Measurements from ENCODE around the gene MLX.

The MLX gene

DNA sequence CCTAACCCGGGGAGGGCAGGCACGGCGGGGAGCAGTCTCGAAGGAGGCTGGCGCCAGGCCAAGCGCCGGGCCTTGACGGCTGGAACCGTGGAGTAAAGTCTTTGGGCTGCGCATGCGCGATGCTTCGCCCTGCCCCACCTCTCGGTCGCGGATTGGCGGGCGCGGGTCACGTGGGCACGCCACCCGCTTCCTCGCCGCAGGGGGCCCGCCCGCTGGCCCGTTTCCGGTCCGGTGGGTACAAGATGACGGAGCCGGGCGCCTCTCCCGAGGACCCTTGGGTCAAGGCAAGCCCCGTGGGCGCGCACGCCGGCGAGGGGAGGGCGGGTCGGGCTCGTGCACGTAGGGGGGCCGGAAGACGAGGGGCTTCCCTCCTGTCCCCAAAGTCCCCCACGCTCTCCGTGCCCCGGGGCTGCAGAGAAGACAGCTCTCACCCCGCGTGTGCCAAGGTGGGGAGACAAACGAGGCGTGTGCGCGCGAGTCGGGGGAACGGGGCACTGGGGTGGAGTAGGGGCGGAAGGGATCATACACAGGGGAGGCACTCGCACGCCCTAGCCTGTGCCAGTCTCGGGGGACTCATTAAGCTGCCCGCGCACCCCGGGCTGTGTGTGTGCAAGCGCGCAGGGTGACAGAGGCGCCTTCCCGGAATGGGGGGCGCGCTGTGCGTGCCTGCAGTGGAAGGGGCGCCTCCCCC, at the start of gene MLX:
Gene MLX (plus strand): TSS at position 218 of the 691 bp plus-strand sequence. CDS start 25 bp downstream, at position 243.
- H3K27ac ChIP-seq = peak within 1 kb of the TSS; percentile 82
- no peak for TF ChIP-seq CTCF (conservative IDR thresholded peaks at IDR 0.05)

- H3K27ac ChIP-seq = no peak overlapping the region
- TF ChIP-seq CTCF (conservative IDR thresholded peaks at IDR 0.05) = peak; percentile 83
These were observed 49.4 kb upstream of the MLX start for GRCh38 chr17:42517516-42517915.

DNA sequence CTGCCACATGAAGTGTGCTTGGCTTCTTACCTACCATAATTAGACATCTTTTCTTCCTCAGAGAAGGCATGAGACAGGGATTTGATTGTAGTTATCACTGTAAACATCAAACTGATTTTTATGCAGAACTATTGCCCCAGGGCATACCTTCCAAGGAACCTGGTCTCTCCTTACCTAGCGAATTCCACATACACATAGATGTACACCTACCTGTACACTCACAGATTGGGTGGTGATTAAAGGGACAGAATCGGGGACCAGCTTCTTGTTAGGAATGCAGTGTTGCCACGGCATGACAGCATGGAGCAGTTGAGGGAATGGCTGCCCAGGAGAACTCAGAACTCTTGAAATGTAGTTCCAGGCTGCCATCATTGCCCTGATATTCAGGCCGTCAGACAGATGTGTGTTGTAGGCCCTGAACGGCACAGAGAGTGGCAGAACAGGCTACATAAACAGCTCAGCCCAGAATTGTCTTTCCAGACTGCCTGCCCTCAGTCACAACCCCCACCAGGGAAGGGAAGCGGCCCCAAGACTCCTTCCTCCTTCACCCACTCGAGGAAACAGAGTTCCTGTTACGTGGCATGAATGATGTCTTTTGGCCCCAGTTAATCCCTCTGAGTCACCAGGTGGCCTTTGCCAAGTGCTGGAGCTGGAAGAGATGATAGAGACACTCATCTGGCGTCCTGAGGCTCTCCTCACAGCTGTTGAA, 48.7 kb upstream of the MLX start:
- no peak overlapping the region for H3K27ac ChIP-seq
- TF ChIP-seq CTCF (conservative IDR thresholded peaks at IDR 0.05) = no peak

DNA sequence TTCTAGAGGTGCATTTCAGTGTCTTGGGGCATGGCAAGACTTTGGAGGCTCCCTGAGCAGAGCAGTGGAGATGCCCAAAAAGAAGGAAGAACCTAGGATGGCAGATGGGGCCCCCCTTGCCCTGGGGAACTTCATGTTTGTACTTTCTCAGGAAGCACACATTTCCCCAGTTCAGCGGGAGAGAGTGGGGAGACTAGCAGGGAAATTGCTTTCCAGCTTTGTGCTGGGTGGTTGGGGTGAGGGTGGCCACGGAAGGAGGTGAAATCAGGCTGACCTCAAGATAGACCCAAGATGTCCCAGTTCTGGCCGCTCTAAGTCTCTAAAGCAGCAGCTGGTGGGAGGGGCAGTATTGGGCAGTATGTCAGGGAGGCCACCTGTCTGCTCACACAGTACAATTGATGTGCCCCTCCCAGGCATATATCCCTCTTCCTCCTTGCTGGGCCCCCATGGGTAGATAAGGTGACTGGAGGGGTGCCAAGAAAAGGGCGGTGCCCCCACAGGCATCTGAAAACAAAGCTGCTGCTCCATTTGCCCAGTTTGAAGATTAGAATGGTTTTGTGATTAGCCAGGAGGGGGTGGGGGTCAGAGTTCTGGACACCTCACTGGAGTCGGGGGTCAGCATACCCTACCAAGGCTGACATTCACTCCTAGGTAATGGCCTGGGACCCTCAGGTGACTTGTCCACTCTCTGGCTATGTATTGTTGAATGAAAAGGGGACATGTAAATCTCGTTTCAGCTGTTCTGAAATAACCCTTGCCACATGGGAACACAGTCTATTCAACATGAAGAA, 48.0 kb upstream of the MLX start:
- H3K27ac ChIP-seq = no peak overlapping the region
- TF ChIP-seq CTCF (conservative IDR thresholded peaks at IDR 0.05) = no peak

DNA sequence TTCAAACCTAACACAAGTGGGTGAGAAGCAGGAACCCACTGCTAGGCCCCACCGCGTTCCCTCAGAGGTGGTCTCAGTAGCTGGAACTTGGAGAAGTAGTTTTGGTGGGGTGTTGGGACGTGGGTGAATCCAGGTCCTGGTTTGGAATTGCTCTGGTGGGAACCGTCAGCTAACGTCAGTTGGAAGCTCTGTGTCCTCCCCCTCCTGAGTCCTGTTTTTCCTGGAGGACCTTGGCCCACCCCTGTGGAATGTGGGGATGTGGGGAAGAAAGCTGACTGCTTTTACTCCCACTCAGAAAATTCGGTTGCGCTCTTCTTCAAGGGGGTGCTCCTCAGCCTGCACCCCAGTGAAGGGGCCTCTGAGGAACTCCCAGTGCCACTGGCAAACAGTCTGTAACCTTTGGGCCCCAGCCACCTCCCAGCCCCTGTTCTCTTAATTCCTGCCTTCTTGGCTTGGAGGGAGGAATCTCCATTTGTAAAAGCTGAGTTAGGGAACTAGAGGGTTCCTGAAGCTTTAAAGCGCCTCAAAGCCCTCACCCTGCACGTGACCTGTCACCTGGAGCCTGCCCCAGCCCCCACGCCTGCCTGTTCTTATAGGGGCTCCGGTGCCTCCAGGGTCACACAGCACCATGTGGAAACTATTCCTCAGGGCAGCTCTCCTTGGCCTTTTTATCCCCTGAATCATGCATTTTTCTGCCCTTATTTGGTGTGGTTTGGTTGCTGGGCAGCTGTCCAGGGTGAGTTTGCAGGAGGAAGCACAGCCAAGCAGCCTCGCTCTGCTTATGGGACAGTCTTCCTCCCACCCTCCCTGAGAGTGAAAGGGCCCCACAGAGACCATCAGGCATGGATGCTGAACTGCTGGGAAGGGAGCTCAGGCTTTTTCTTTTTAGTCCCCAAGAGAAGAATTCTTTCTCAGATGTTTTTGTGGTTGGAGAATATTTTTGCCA, 47.1 kb upstream of the MLX start:
- no peak overlapping the region for H3K27ac ChIP-seq
- TF ChIP-seq CTCF (conservative IDR thresholded peaks at IDR 0.05) = no peak

DNA sequence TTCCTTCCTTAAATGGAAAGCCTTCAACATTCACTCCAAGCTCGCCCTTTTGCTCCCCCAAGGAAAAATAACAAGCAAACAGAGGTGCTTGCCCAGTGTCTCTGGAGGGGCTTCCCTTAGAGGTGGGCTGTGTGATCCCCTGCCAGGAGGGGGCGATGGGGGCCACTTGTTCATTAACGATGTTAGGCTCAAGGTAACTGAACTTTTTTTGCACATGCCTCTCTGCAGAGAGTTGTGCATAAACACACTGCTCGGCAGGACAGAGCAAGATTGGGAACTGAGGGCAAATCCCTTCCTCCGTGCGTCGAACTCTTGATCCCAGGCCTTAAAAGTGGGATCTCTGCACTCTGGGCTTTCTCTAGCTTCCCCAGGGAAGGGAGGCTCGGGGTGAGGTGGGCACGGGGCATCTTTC, 46.4 kb upstream of the MLX start:
- H3K27ac ChIP-seq = no peak overlapping the region
- no peak for TF ChIP-seq CTCF (conservative IDR thresholded peaks at IDR 0.05)
